Central memory CD8-positive, alpha-beta T cell (primary cell): Measurements from ENCODE around the gene MRPL36.

ENCODE experiments used
- ATAC-seq: fragments of 150-1000 bp; cut with Tn5 transposase; replicated peaks from 2 replicates; pipeline ENCODE4 v1.10.0; 2022; ENCODE audit warnings: mild to moderate bottlenecking, moderate FRiP score, moderate number of reproducible peaks; ENCODE audit not compliant: poor library complexity, severe bottlenecking; ENCODE audit errors: extremely low read depth
- DNase-seq, 2 donors: peaks; one replicate each; pipeline ENCODE4 v3.0.0; 2021; ENCODE audit warnings: low spot score in 2 of 2
- H3K27ac Mint-ChIP-seq: one replicate; pipeline ENCODE4 v1.8.0; 2022; ENCODE audit warnings: low read depth, mild to moderate bottlenecking, moderate library complexity, mixed read lengths
- H3K27me3 Mint-ChIP-seq: one replicate; pipeline ENCODE4 v1.8.0; 2022; ENCODE audit warnings: mixed read lengths
- H3K36me3 Mint-ChIP-seq: one replicate; pipeline ENCODE4 v1.8.0; 2022; ENCODE audit warnings: mild to moderate bottlenecking, moderate library complexity, mixed read lengths; ENCODE audit not compliant: insufficient read depth
- H3K4me1 Mint-ChIP-seq: one replicate; pipeline ENCODE4 v1.8.0; 2022; ENCODE audit warnings: mixed read lengths
- H3K4me3 Mint-ChIP-seq: one replicate; pipeline ENCODE4 v1.8.0; 2022; ENCODE audit warnings: mild to moderate bottlenecking, moderate library complexity, mixed read lengths
- H3K9me3 Mint-ChIP-seq: one replicate; pipeline ENCODE4 v1.8.0; 2022; ENCODE audit warnings: mixed read lengths

The MRPL36 gene

GRCh38 chr5:1749346-1750124 lies 50.1 kb downstream of the MRPL36 start:
- no peaks in the 10 kb centered on the region for H3K9me3 Mint-ChIP-seq
- no peaks in the 10 kb centered on the region for H3K36me3 Mint-ChIP-seq
- ATAC-seq (no peak), DNase-seq (no peak)
- H3K27ac Mint-ChIP-seq = no peak overlapping the region
- H3K27me3 Mint-ChIP-seq = peaks cover 44% of the 10 kb centered on the region
- H3K4me1 Mint-ChIP-seq = no peaks in the 10 kb centered on the region
- no peak overlapping the region for H3K4me3 Mint-ChIP-seq

- Mint-ChIP-seq H3K4me1 (no peaks in the 10 kb centered on the region), H3K9me3 (no peaks in the 10 kb centered on the region), H3K4me3 (no peak overlapping the region), H3K27ac (no peak overlapping the region), H3K36me3 (no peaks in the 10 kb centered on the region), H3K27me3 (peaks cover 46% of the 10 kb centered on the region)
- ATAC-seq (no peak), DNase-seq (no peak)
These were observed 50.8 kb downstream of the MRPL36 start for GRCh38 chr5:1748845-1749244.
